GM18873 (cell line): ENCODE measurements around the gene TIA1.
"Not testable (repeated sequence)": the region's sequence is repeated elsewhere in the genome, so short reads cannot be mapped to it uniquely, and the experiment has no call there.

Experiments used
- ATAC-seq: cut with Tn5 transposase; IDR thresholded peaks from one replicate; pipeline ENCODE4 v1.9.1; 2021; ENCODE audit warnings: mild to moderate bottlenecking, moderate library complexity, moderate number of reproducible peaks; ENCODE audit not compliant: unreplicated experiment, low FRiP score

Gene TIA1

GRCh38 chr2:70226781-70227180 is 21.6 kb downstream of the TIA1 start:
- no peak for ATAC-seq

GRCh38 chr2:70223305-70223704 is 25.1 kb downstream of the TIA1 start:
- not testable (repeated sequence) for ATAC-seq

- no peak for ATAC-seq
These were observed 33.4 kb downstream of the TIA1 start for GRCh38 chr2:70214953-70215549.

- no peak for ATAC-seq
These were observed 34.1 kb downstream of the TIA1 start for GRCh38 chr2:70214365-70214764.

GRCh38 chr2:70212298-70212932 is 36.0 kb downstream of the TIA1 start:
- no peak for ATAC-seq

GRCh38 chr2:70211595-70211994 is 36.8 kb downstream of the TIA1 start:
- no peak for ATAC-seq

GRCh38 chr2:70204452-70204851 is 44.0 kb downstream of the TIA1 start:
- ATAC-seq, result no peak

- no peak for ATAC-seq
These were observed 45.3 kb downstream of the TIA1 start for GRCh38 chr2:70203086-70203485.

- no peak for ATAC-seq
These were observed 46.1 kb downstream of the TIA1 start for GRCh38 chr2:70202236-70202806.

- no peak for ATAC-seq
These were observed 46.6 kb downstream of the TIA1 start for GRCh38 chr2:70201831-70202230.

GRCh38 chr2:70201225-70201768 is 47.1 kb downstream of the TIA1 start:
- ATAC-seq, result no peak

GRCh38 chr2:70199320-70199864 is 49.0 kb downstream of the TIA1 start:
- no peak for ATAC-seq

GRCh38 chr2:70192516-70192915 is 55.9 kb downstream of the TIA1 start:
- ATAC-seq, result no peak

GRCh38 chr2:70191244-70191735 is 57.1 kb downstream of the TIA1 start:
- ATAC-seq, result no peak

- peak; percentile 80 for ATAC-seq
These were observed 57.8 kb downstream of the TIA1 start, which contains the start of gene C2orf42 for GRCh38 chr2:70190418-70191243. C2orf42 (minus strand) TSS chr2:70191019; CDS start chr2:70181985, 9,034 bp downstream.

- no peak for ATAC-seq
These were observed 60.0 kb downstream of the TIA1 start for GRCh38 chr2:70188460-70188859.

- ATAC-seq, result not testable (repeated sequence)
These were observed 61.3 kb downstream of the TIA1 start for GRCh38 chr2:70187170-70187569.

GRCh38 chr2:70182689-70183088 is 65.7 kb downstream of the TIA1 start:
- ATAC-seq, result no peak

- peak; percentile 69 for ATAC-seq
These were observed 67.0 kb downstream of the TIA1 start for GRCh38 chr2:70181363-70181956.

- ATAC-seq, result no peak
These were observed 74.9 kb downstream of the TIA1 start for GRCh38 chr2:70173520-70173919.
